CD4-positive, CD25-positive, alpha-beta regulatory T cell (primary cell): Measurements from ENCODE around the gene TBL1X. TPM values are rescaled to one million over a fixed set of nuclear protein-coding genes. Genes with fewer than 3 reads are reported as not detected.

Experiments used
- ATAC-seq, 2 donors: fragments of 150-1000 bp; cut with Tn5 transposase; one replicate each; pipeline ENCODE4 v1.10.0; 2021; ENCODE audit warnings: low read depth in 2 of 2, moderate number of reproducible peaks in 2 of 2, moderate library complexity in 1 of 2
- DNase-seq, 3 donors: peaks; one replicate each; pipeline versions ENCODE4 v3.0.0 to v3.0.0-alpha.2; 2012 to 2022; ENCODE audit warnings: mixed read lengths in 1 of 3
- H3K27ac ChIP-seq: one replicate; pipeline ENCODE4 v1.7.0; 2013; ENCODE audit warnings: mild to moderate bottlenecking, low read length; ENCODE audit not compliant: insufficient read depth, poor library complexity, severe bottlenecking
- H3K27me3 ChIP-seq: one replicate; pipeline ENCODE4 v1.7.0; 2013; ENCODE audit warnings: low read length; ENCODE audit not compliant: control insufficient read depth, insufficient read depth
- H3K36me3 ChIP-seq: one replicate; pipeline ENCODE4 v1.7.0; 2013; ENCODE audit warnings: mild to moderate bottlenecking, low read length, moderate library complexity; ENCODE audit not compliant: control insufficient read depth, insufficient read depth
- H3K4me1 ChIP-seq: 2 replicates; pipeline ENCODE4 v1.7.0; 2013; ENCODE audit warnings: mild to moderate bottlenecking, low read length; ENCODE audit not compliant: insufficient read depth, control insufficient read depth, poor library complexity, severe bottlenecking
- H3K4me3 ChIP-seq: one replicate; pipeline ENCODE4 v1.7.0; 2013; ENCODE audit warnings: low read depth, mild to moderate bottlenecking, low read length, moderate library complexity
- H3K9me3 ChIP-seq, 2 experiments: 1 replicate in 1 of 2; 2 replicates in 1 of 2; pipeline ENCODE4 v1.7.0; 2013; ENCODE audit warnings: low read length in 2 of 2, mild to moderate bottlenecking in 1 of 2, moderate library complexity in 1 of 2; ENCODE audit not compliant: control insufficient read depth in 2 of 2
- H3K27ac Mint-ChIP-seq, 3 donors: one replicate each; pipeline ENCODE4 v1.8.0; 2020 to 2022; ENCODE audit warnings: mild to moderate bottlenecking in 3 of 3, mixed read lengths in 3 of 3, moderate library complexity in 2 of 3
- H3K27me3 Mint-ChIP-seq: one replicate; pipeline ENCODE4 v1.8.0; 2022; ENCODE audit warnings: mild to moderate bottlenecking, mixed read lengths
- H3K36me3 Mint-ChIP-seq: one replicate; pipeline ENCODE4 v1.8.0; 2020; ENCODE audit warnings: mixed read lengths
- H3K4me1 Mint-ChIP-seq, 4 donors: one replicate each; pipeline ENCODE4 v1.8.0; 2020 to 2022; ENCODE audit warnings: mixed read lengths in 4 of 4, mild to moderate bottlenecking in 1 of 4
- H3K4me3 Mint-ChIP-seq, 4 donors: one replicate each; pipeline ENCODE4 v1.8.0; 2020 to 2022; ENCODE audit warnings: mild to moderate bottlenecking in 4 of 4, mixed read lengths in 4 of 4, moderate library complexity in 3 of 4
- H3K9me3 Mint-ChIP-seq, 7 donors: one replicate each; pipeline ENCODE4 v1.8.0; 2020 to 2022; ENCODE audit warnings: mixed read lengths in 7 of 7, mild to moderate bottlenecking in 3 of 7, moderate library complexity in 2 of 7
- polyA plus RNA-seq, 4 donors: library from polyadenylated mRNA; unstranded; fragments of 300-500 nt; fragmentation: Illumina TruSeq; gene quantifications; one replicate each; pipeline ENCODE4 v1.2.3, GENCODE V29; 2021
- total RNA-seq: library from RNA; stranded (reverse); gene quantifications from one replicate; pipeline ENCODE4 v1.2.3, GENCODE V29; 2022

TBL1X gene
- total and polyA plus RNA-seq, 5 donors from 2014 or later = 6.7 to 23.4 (median 14.5) TPM

GRCh38 chrX:9462456-9462855, 2.4 kb upstream of the TBL1X start:
- Histone ChIP-seq H3K36me3 (no peaks in the 10 kb centered on the region), H3K9me3 (no peaks in the 10 kb centered on the region), H3K27me3 (no peaks in the 10 kb centered on the region), H3K27ac (peak overlapping the region; percentile 51), H3K4me1 (peaks cover 32% of the 10 kb centered on the region), H3K4me3 (peak overlapping the region; percentile 64)
- ATAC-seq = no peak
- Mint-ChIP-seq H3K9me3 (peaks cover 0 to 2% (median 0%) of the 10 kb centered on the region in 7 donors), H3K36me3 (no peaks in the 10 kb centered on the region), H3K27me3 (peaks cover 5% of the 10 kb centered on the region), H3K27ac (peak overlapping the region; percentile 72 to 91 (median 87)), H3K4me3 (peak overlapping the region; percentile 75 to 95 (median 88)), H3K4me1 (peaks cover 10 to 53% (median 25%) of the 10 kb centered on the region in 4 donors)
- DNase-seq = no peak

DNA sequence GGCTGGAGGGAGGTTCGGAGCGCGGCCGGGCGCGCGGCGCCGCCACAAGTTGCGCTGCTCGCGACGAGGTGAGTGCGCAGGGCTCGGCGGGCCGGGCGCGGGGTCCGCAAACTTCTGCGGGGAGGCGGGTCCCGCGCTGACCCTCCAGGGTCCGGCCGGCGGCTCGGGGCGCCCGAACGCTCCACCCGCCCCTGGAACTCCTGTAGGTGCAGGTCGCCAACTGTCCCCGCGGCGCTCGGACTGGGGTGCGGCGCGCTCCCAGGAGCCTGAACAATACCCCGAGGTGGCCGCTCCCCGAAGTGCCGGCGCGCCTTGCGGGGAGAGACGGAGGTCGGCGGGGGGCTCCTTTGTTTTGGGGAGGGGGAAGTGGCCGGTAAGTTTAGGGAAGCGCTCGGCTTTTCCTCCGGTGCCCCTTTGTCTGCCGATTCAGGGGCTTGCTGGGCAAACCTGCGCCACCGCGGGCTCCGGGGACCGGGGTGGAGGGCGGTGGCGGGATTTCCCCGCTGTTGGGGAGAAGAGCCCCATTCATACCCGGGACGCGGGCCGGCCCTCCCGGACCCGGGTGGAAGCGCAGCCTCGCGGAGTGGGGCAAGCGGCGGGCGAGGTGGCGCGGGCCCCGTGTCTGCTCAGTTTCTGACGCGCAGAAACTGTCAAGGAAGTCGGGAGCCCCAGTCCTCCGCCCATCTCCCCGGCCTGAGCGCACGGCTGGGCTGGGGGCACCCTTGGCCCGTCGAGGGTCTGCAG, 694 bp downstream of the TBL1X start:
- H3K9me3 ChIP-seq = no peaks in the 10 kb centered on the region
- no peaks in the 10 kb centered on the region for H3K36me3 ChIP-seq
- H3K4me1 Mint-ChIP-seq = peaks cover 10 to 60% (median 22%) of the 10 kb centered on the region in 4 donors
- peak overlapping the region; percentile 15 to 90 (median 81) for H3K4me3 Mint-ChIP-seq
- peaks cover 35% of the 10 kb centered on the region for H3K4me1 ChIP-seq
- H3K27me3 ChIP-seq = no peaks in the 10 kb centered on the region
- H3K27me3 Mint-ChIP-seq = peaks cover 5% of the 10 kb centered on the region
- peak overlapping the region; percentile 41 for H3K27ac ChIP-seq
- H3K36me3 Mint-ChIP-seq = peaks cover 5% of the 10 kb centered on the region
- H3K4me3 ChIP-seq = no peak overlapping the region
- peak; percentile 6 to 8 for ATAC-seq
- no peak overlapping the region for H3K27ac Mint-ChIP-seq
- H3K9me3 Mint-ChIP-seq = peaks cover 0 to 2% (median 0%) of the 10 kb centered on the region in 7 donors
- DNase-seq = peak in 2 of 3 donors; percentile 25 to 29

GRCh38 chrX:9466124-9466495, 1.3 kb downstream of the TBL1X start:
- Histone ChIP-seq H3K9me3 (no peaks in the 10 kb centered on the region), H3K27me3 (no peaks in the 10 kb centered on the region), H3K4me1 (peaks cover 35% of the 10 kb centered on the region), H3K4me3 (peak overlapping the region; percentile 78), H3K27ac (peak overlapping the region; percentile 41), H3K36me3 (no peaks in the 10 kb centered on the region)
- H3K4me1 Mint-ChIP-seq = peaks cover 10 to 65% (median 21%) of the 10 kb centered on the region in 4 donors
- peaks cover 5% of the 10 kb centered on the region for H3K27me3 Mint-ChIP-seq
- peaks cover 0 to 2% (median 0%) of the 10 kb centered on the region in 7 donors for H3K9me3 Mint-ChIP-seq
- peak overlapping the region; percentile 85 to 93 (median 89) for H3K4me3 Mint-ChIP-seq
- ATAC-seq (no peak), DNase-seq (peak in 2 of 3 donors; percentile 21 to 35)
- peaks cover 9% of the 10 kb centered on the region for H3K36me3 Mint-ChIP-seq
- H3K27ac Mint-ChIP-seq = peak overlapping the region in 2 of 3 donors; percentile 79

DNA sequence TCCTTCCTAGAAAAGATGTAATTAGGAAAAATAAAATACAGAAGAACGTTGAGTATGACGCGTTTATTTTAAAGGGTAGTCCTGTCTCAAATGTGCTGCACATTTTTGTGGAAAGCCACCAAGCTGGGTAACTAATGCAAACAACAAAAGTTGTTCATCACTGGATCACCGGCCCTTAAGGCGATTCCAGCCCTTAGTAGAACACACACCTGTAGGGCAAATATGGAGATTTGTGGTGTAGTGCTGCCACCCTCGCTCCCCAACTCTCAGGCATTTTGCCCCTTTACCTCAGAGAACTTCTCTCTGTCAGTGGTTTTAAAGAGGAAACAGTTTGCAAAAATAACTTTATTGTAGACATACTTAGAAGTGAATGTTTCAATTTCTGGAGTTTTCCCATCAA, 1.9 kb downstream of the TBL1X start:
- Histone ChIP-seq H3K9me3 (no peaks in the 10 kb centered on the region), H3K4me3 (peak overlapping the region; percentile 78), H3K27ac (no peak overlapping the region), H3K36me3 (no peaks in the 10 kb centered on the region), H3K4me1 (peaks cover 35% of the 10 kb centered on the region), H3K27me3 (no peaks in the 10 kb centered on the region)
- peak overlapping the region; percentile 85 to 93 (median 89) for H3K4me3 Mint-ChIP-seq
- H3K27me3 Mint-ChIP-seq = peaks cover 5% of the 10 kb centered on the region
- ATAC-seq (no peak), DNase-seq (peak in 1 of 3 donors; percentile 20)
- peaks cover 10 to 66% (median 21%) of the 10 kb centered on the region in 4 donors for H3K4me1 Mint-ChIP-seq
- H3K36me3 Mint-ChIP-seq = peaks cover 12% of the 10 kb centered on the region
- H3K9me3 Mint-ChIP-seq = peaks cover 0 to 2% (median 0%) of the 10 kb centered on the region in 7 donors
- peak overlapping the region; percentile 18 to 79 (median 79) for H3K27ac Mint-ChIP-seq

- Mint-ChIP-seq H3K9me3 (peaks cover 0 to 2% (median 0%) of the 10 kb centered on the region in 7 donors), H3K4me1 (peaks cover 10 to 62% (median 20%) of the 10 kb centered on the region in 4 donors), H3K4me3 (peak overlapping the region; percentile 85 to 93 (median 89)), H3K27me3 (peaks cover 5% of the 10 kb centered on the region), H3K27ac (peak overlapping the region in 1 of 3 donors; percentile 79), H3K36me3 (peaks cover 12% of the 10 kb centered on the region)
- ATAC-seq = no peak
- Histone ChIP-seq H3K9me3 (no peaks in the 10 kb centered on the region), H3K4me3 (peak overlapping the region; percentile 78), H3K27ac (no peak overlapping the region), H3K27me3 (no peaks in the 10 kb centered on the region), H3K4me1 (peaks cover 35% of the 10 kb centered on the region), H3K36me3 (no peaks in the 10 kb centered on the region)
- DNase-seq = no peak
Measured at GRCh38 chrX:9467146-9467545, 2.3 kb downstream of the TBL1X start.

DNA sequence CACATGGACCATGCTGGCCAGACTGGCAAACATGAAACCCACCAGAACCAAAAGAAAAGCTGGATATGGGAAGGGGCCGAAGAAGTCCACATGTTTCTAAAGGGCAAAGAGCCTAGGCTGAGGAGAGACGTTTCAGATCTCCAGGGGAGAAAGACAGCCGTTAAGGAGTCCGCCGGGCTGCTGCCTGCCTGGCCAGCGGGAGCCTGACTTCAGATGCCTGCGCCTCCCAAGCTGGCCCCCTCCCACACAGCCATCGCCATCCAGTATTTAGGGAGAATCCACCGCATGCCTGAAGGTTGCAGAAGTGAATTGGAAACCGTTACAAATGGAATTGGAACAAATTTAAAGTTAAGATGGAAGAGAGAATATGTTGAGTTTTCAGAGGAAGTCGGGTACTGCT, 2.9 kb downstream of the TBL1X start:
- Histone ChIP-seq H3K4me3 (no peak overlapping the region), H3K9me3 (no peaks in the 10 kb centered on the region), H3K36me3 (no peaks in the 10 kb centered on the region), H3K27ac (no peak overlapping the region), H3K27me3 (no peaks in the 10 kb centered on the region), H3K4me1 (peaks cover 28% of the 10 kb centered on the region)
- peaks cover 12% of the 10 kb centered on the region for H3K36me3 Mint-ChIP-seq
- H3K27me3 Mint-ChIP-seq = peaks cover 3% of the 10 kb centered on the region
- ATAC-seq (no peak), DNase-seq (no peak)
- peaks cover 5 to 56% (median 15%) of the 10 kb centered on the region in 4 donors for H3K4me1 Mint-ChIP-seq
- H3K27ac Mint-ChIP-seq = peak overlapping the region in 1 of 3 donors; percentile 83
- H3K9me3 Mint-ChIP-seq = peaks cover 0 to 2% (median 0%) of the 10 kb centered on the region in 7 donors
- peak overlapping the region in 3 of 4 donors; percentile 69 to 93 (median 85) for H3K4me3 Mint-ChIP-seq

DNA sequence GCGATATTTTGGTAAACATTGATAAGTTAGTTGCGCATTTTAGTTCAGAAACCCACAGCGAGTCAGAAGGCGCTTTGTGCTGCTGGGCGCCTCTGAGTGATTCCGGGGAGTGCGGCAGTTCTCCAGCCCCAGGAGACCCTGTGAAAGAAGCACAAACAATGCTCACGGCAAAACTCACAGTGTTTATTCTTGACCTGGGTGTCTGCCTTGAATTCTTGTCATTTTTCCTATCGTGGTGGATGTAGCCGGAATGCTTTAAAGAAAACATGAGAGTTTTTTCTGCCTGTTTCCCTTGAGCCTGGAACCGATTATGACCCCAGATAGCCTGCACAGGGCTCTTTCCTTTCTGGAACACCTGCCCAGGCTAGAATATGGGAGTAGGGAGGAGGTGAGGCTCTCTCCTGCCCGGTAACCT, 6.7 kb downstream of the TBL1X start:
- no peaks in the 10 kb centered on the region for H3K36me3 ChIP-seq
- H3K27ac Mint-ChIP-seq = no peak overlapping the region
- no peak for DNase-seq
- H3K9me3 Mint-ChIP-seq = no peaks in the 10 kb centered on the region
- no peak for ATAC-seq
- H3K4me3 ChIP-seq = no peak overlapping the region
- H3K27me3 ChIP-seq = no peaks in the 10 kb centered on the region
- peaks cover 22% of the 10 kb centered on the region for H3K36me3 Mint-ChIP-seq
- H3K4me1 ChIP-seq = peaks cover 4% of the 10 kb centered on the region
- no peaks in the 10 kb centered on the region for H3K9me3 ChIP-seq
- H3K27ac ChIP-seq = no peak overlapping the region
- H3K27me3 Mint-ChIP-seq = no peaks in the 10 kb centered on the region
- H3K4me3 Mint-ChIP-seq = no peak overlapping the region
- H3K4me1 Mint-ChIP-seq = peaks cover 5 to 57% (median 22%) of the 10 kb centered on the region in 4 donors
